GM21390 (cell line): ENCODE measurements around the gene TGFBR2.
A peak's percentile ranks its signal among the peaks of the same experiment; 100 is the strongest.

Source experiments
- ATAC-seq: cut with Tn5 transposase; IDR thresholded peaks from one replicate; pipeline ENCODE4 v1.9.1; 2021; ENCODE audit not compliant: unreplicated experiment

The TGFBR2 gene

GRCh38 chr3:30688776-30689641, 82.6 kb downstream of the TGFBR2 start:
- no peak for ATAC-seq

GRCh38 chr3:30690199-30690598, 83.8 kb downstream of the TGFBR2 start:
- ATAC-seq, result no peak

DNA sequence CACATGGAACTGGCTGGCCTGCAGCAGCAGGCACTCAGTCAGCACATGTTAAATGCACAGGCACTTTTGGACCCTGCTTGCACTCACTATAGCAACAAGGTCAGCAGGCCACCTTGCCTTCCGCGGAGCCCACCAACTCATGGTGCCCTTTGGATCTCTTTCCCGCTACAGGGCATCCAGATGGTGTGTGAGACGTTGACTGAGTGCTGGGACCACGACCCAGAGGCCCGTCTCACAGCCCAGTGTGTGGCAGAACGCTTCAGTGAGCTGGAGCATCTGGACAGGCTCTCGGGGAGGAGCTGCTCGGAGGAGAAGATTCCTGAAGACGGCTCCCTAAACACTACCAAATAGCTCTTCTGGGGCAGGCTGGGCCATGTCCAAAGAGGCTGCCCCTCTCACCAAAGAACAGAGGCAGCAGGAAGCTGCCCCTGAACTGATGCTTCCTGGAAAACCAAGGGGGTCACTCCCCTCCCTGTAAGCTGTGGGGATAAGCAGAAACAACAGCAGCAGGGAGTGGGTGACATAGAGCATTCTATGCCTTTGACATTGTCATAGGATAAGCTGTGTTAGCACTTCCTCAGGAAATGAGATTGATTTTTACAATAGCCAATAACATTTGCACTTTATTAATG, 85.0 kb downstream of the TGFBR2 start:
- ATAC-seq, result no peak

DNA sequence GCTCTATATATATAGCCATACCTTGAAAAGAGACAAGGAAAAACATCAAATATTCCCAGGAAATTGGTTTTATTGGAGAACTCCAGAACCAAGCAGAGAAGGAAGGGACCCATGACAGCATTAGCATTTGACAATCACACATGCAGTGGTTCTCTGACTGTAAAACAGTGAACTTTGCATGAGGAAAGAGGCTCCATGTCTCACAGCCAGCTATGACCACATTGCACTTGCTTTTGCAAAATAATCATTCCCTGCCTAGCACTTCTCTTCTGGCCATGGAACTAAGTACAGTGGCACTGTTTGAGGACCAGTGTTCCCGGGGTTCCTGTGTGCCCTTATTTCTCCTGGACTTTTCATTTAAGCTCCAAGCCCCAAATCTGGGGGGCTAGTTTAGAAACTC, 85.5 kb downstream of the TGFBR2 start:
- no peak for ATAC-seq

DNA sequence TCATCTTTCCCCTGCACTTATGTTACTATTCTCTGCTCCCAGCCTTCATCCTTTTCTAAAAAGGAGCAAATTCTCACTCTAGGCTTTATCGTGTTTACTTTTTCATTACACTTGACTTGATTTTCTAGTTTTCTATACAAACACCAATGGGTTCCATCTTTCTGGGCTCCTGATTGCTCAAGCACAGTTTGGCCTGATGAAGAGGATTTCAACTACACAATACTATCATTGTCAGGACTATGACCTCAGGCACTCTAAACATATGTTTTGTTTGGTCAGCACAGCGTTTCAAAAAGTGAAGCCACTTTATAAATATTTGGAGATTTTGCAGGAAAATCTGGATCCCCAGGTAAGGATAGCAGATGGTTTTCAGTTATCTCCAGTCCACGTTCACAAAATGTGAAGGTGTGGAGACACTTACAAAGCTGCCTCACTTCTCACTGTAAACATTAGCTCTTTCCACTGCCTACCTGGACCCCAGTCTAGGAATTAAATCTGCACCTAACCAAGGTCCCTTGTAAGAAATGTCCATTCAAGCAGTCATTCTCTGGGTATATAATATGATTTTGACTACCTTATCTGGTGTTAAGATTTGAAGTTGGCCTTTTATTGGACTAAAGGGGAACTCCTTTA, 86.2 kb downstream of the TGFBR2 start:
- ATAC-seq, result no peak

DNA sequence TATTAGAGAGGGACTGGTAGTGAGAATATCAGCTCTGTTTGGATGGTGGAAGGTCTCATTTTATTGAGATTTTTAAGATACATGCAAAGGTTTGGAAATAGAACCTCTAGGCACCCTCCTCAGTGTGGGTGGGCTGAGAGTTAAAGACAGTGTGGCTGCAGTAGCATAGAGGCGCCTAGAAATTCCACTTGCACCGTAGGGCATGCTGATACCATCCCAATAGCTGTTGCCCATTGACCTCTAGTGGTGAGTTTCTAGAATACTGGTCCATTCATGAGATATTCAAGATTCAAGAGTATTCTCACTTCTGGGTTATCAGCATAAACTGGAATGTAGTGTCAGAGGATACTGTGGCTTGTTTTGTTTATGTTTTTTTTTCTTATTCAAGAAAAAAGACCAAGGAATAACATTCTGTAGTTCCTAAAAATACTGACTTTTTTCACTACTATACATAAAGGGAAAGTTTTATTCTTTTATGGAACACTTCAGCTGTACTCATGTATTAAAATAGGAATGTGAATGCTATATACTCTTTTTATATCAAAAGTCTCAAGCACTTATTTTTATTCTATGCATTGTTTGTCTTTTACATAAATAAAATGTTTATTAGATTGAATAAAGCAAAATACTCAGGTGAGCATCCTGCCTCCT, 87.2 kb downstream of the TGFBR2 start:
- ATAC-seq, result peak; percentile 92

GRCh38 chr3:30694148-30694547, 87.7 kb downstream of the TGFBR2 start:
- no peak for ATAC-seq

DNA sequence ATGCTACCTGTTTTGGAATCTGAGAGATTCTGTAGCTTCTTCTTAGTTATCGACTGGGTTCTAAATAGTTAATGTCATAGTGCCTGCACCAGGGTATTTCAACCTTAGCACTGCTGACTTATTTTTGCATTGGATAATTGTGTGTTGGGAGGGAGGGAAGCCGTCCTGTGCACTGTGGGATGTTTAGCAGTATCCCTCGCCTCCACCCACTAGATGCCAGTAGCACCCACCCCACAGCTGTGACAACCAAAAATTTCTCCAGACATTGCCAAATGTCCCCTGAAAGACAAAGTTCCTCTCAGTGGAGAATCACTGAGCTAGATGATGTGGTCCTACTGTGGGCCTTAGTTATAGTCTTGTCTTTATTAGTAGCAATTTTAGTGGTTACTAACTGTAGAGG, 88.3 kb downstream of the TGFBR2 start:
- no peak for ATAC-seq

GRCh38 chr3:30695302-30696061, 89.1 kb downstream of the TGFBR2 start:
- no peak for ATAC-seq

DNA sequence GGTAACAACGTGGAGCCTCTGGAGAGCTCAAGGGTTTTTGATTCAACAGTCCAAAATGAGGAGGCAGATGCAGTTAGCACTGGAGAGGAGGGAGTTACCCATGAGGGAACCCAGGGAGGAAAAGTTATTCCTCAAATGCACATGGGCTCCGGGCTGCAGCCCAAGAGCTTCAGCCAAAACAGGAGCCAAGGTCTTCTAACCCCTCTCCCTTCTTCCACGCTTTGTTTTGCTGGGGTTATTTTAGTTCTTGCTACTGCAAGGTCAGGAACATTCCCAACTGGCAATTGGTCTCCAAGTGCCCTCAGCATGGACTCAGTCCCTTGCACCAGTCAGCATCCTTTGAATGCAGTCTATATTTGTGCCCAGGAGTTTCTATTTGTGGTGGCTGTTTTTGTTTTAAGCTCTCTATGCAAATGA, 90.0 kb downstream of the TGFBR2 start:
- no peak for ATAC-seq

DNA sequence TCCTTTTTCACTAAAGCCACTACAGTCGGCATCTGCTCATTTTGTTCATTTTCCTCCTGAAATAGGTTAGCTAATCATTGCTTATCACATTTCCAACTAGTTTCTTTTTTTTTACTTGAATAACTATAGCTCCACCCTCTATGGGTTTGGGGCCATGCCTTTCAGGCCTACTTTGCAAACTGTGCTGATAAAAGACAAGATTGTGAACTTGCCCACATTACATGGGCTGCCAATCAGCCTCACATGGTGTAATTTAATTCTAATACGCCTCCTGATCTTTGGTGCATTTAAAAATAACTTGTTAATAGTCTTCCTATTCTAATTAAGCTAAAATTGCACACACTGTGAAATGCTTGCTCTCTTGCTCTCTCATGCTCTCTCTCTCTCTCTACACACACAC, 90.5 kb downstream of the TGFBR2 start:
- no peak for ATAC-seq

- ATAC-seq, result no peak
Observed at GRCh38 chr3:30698549-30698948, 92.1 kb downstream of the TGFBR2 start.

DNA sequence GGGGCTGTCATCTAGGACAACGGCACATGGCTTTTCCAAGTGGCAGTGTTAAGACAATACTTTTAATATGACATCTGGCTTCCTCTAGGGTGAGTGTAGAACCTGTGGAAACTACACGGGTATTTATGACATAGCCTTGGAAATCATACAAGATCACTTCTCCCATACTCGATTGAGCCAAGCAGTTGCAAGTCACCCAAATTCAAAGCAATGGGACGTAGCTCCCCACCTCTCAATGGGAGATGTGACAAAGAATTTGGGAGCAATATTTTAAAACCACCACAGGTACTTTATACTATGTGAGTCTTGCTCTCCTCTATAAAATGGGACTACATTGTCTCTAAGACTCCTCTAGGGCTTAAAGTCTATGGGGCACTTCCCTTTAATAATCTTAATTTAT, 93.5 kb downstream of the TGFBR2 start:
- no peak for ATAC-seq

DNA sequence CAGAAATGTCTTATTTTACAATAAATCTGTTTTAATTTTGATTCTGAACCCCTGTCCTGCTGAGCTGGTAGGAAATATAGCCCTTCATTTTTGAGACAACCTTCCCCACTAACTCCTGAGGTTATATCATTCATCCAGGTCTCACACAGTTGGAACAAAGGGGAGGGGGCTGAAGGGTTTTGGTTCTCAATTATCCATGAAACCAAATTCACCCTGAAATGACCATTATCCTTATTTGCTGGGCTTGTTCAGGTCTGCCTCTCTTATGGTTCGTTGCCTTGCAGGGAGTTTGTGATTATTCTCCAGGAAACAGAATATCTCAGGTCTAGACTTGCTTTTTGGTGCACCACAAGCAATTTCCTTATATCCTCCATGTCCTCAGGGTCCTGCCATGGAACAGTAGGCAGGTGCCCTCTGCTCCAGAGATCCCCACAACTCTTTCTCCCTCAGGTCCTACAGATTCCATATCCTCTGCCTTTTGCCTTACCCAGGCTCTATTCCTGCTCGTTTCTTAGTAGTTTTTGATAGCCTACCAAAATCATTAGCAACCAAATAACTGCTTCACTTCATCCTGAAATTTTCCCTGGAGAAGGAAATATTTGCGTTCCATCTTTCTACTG, 94.4 kb downstream of the TGFBR2 start:
- no peak for ATAC-seq

GRCh38 chr3:30702038-30702827, 95.8 kb downstream of the TGFBR2 start:
- no peak for ATAC-seq

- ATAC-seq, result no peak
Observed at GRCh38 chr3:30702828-30703397, 96.5 kb downstream of the TGFBR2 start.

GRCh38 chr3:30704931-30705890, 98.8 kb downstream of the TGFBR2 start:
- no peak for ATAC-seq

DNA sequence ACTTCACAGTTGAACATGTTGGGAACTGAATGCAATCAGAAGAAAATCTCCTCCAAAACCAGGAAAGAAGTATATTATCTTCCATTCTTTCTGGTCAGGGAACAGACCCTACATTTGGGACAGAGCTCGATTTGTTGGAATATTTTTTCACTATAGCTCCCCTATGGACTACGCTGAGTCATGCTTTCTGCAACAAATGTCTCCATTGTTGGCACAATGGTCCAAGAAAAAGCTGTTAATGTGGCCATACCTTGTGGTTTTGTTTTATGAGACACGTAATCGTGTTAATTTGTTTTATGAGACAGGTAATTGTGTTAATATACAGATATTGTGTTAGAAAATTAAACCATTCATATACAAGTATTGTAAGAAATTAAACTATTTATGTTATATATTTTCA, 101.4 kb downstream of the TGFBR2 start:
- ATAC-seq, result no peak
